ENCODE results near the gene TRAF3IP1. TPM values are rescaled to one million over a fixed set of nuclear protein-coding genes. Genes with fewer than 3 reads are reported as not detected.

The TRAF3IP1 gene
- total RNA-seq, 4 donors from 2014 or later, result 8.0 to 25.8 (median 12.2) TPM

DNA sequence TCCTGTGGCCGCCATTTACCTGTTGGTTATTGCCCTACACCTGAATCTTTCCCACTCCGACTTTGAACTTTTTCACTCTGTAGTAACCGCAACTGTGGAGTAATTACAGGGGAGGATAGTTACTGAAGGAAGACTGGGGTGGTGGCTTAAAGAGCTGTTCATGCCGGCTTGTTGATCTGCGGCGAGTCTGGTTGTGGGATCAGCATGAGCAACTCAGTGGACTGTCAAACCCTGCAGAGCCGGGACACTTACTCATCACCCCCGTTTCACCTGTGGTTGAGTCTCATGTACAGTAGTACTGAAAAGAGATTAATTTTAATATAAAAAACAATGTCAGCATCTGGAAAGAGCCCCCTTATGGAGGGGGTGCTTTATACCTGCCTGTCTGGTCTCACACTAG, 108.5 kb downstream of the TRAF3IP1 start:
- TF ChIP-seq, protein P1, sequence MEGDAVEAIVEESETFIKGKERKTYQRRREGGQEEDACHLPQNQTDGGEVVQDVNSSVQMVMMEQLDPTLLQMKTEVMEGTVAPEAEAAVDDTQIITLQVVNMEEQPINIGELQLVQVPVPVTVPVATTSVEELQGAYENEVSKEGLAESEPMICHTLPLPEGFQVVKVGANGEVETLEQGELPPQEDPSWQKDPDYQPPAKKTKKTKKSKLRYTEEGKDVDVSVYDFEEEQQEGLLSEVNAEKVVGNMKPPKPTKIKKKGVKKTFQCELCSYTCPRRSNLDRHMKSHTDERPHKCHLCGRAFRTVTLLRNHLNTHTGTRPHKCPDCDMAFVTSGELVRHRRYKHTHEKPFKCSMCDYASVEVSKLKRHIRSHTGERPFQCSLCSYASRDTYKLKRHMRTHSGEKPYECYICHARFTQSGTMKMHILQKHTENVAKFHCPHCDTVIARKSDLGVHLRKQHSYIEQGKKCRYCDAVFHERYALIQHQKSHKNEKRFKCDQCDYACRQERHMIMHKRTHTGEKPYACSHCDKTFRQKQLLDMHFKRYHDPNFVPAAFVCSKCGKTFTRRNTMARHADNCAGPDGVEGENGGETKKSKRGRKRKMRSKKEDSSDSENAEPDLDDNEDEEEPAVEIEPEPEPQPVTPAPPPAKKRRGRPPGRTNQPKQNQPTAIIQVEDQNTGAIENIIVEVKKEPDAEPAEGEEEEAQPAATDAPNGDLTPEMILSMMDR (IDR thresholded peaks at IDR 0.05; ENCODE audit: low read depth), result no peak

DNA sequence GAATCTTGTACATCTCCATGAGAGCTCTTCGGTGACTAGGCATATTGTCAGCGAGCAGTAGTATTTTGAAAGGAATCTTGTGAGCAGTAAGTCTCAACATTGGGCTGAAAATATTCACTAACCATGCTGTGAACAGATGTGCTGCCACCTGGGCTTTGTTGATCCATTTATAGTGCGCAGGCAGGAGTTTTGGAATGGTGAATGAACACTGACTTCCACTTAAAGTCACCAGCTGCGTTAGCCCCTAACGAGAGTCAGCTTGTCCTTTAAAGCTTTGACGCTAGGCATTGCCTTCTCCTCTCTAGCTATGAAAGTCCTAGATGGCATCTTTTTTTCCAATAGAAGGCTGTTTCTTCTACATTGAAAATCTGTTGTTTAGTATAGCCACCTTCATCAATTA, 110.5 kb downstream of the TRAF3IP1 start:
- TF ChIP-seq, protein P1 (IDR thresholded peaks at IDR 0.05; ENCODE audit: low read depth), result no peak

DNA sequence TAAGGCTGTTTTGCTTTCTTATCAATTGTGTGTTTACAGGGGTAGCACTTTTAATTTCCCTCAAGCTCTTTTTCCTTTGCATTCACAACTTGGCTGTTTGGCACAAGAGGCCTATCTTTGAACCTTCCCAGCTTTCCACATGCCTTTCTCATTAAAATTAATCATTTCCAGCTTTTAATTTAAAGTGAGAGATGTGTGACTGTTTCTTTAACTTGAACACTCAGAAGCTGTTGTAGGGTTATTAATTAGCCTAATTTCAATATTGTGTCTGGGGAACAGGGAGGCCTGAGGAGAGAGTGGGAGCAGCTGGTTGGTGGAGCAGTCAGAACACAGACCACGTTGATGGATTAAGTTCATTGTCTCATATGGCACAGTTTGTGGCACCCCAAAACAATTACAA, 111.1 kb downstream of the TRAF3IP1 start:
- TF ChIP-seq, protein P1 (IDR thresholded peaks at IDR 0.05; ENCODE audit: low read depth), result no peak

DNA sequence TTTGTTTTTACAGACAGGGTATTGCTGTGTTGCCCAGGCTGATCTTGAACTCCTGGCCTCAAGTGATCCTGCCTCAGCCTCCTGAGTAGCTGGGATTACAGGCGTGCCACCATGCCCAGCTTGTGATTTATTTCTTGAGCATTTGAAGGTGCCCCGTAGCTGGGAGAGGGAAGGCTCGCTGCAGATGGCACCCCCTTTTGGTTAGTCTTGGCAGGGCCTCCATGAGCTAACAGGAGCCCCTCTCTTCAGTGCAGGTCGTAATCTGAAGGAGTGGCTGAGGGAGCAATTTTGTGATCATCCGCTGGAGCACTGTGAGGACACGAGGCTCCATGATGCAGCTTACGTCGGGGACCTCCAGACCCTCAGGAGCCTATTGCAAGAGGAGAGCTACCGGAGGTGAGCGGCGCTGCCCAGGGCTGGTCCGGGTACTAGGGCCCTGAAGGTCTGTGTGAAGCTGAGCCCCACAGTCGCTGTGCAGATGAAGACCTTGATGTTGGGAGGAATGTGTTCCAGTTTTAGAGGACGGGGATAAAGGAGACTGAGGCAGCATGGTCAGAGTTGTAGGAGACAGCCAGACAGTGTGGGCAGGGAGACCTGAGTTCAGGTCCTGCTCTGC, 113.1 kb downstream of the TRAF3IP1 start:
- TF ChIP-seq, protein P1 (IDR thresholded peaks at IDR 0.05; ENCODE audit: low read depth), result no peak

GRCh38 chr2:238433941-238434845, 113.9 kb downstream of the TRAF3IP1 start:
- TF ChIP-seq, protein P1 (IDR thresholded peaks at IDR 0.05; ENCODE audit: low read depth), result no peak

DNA sequence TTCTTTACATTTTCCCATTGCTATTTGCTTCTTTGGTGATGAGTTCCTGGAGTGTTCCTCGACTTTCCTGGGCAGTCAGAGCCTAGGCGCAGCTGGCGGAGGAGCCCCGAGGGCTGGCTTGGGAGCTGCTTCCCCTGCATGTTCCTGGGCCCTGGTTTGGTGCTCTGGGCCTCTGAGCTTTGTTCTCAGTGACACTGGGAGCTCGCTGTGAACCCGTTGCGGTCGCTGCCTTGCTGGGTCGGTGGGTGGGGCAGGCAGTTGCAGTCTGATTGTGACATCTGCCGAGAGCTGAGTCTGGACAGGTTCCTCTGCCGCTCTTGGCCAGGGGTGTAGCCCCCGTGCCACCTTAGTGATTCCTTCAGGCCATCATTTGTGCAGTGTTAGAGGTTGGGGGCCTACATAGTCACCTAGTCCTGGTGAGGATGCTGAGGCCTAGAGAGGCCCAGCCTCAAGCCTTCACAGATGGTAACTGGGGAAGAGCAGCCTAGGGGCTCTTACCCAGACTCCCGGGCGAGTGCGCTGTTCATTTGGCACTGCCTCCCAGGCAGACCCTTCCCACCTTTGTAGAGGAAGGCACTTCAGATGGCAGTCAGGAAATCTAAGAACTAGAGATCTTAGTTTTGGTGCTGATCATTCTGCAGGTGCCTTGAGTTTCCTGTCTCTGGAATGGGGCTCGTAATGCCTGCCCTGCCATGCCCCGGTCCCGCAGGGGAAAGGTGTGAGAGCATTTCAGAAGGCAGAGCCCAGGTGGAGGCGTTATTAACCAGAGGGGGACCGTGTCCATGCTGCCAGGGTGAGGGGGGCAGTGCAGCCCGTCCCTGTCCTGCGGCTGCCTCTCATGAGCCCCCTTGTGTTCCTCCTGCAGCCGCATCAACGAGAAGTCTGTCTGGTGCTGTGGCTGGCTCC, 114.8 kb downstream of the TRAF3IP1 start:
- TF ChIP-seq, protein P1 (IDR thresholded peaks at IDR 0.05; ENCODE audit: low read depth), result no peak

Measured in subcutaneous adipose tissue (tissue), 4 donors.